OCI-LY1 (cell line): ENCODE measurements around the gene GHRH.

ENCODE experiments used
- CTCF ChIP-seq: fragments of 200-600 bp; sonication (generic), shearing (Covaris generic); IDR thresholded peaks from 2 replicates; pipeline ENCODE4 v1.5.1; 2017; ENCODE audit warnings: mild to moderate bottlenecking, antibody characterized with exemption, low read length, moderate library complexity, mixed read lengths
- EZH2 ChIP-seq: fragments of 200-600 bp; sonication (generic), shearing (Covaris generic); IDR thresholded peaks from 2 replicates; pipeline ENCODE4 v1.8.0; 2017; ENCODE audit warnings: borderline replicate concordance, mixed run types, mild to moderate bottlenecking, antibody characterized with exemption, low read length, moderate library complexity, mixed read lengths

GRCh38 chr20:37219751-37220668, 41.6 kb downstream of the GHRH start:
- TF ChIP-seq CTCF (no peak), EZH2 (no peak)
